GM21529 (cell line): ENCODE measurements around the gene ERCC3.
"Not testable (repeated sequence)": the region's sequence is repeated elsewhere in the genome, so short reads cannot be mapped to it uniquely, and the experiment has no call there.

Experiments
- ATAC-seq: cut with Tn5 transposase; IDR thresholded peaks from one replicate; pipeline ENCODE4 v1.9.1; 2021; ENCODE audit not compliant: unreplicated experiment

Gene ERCC3

GRCh38 chr2:127279781-127280180 is 14.2 kb downstream of the ERCC3 start:
- ATAC-seq = no peak

- no peak for ATAC-seq
These were observed 15.0 kb downstream of the ERCC3 start for GRCh38 chr2:127278959-127279358.

- peak; percentile 85 for ATAC-seq
These were observed 16.9 kb downstream of the ERCC3 start for GRCh38 chr2:127277028-127277427.

- no peak for ATAC-seq
These were observed 18.2 kb downstream of the ERCC3 start for GRCh38 chr2:127275789-127276188.

GRCh38 chr2:127275356-127275755 is 18.6 kb downstream of the ERCC3 start:
- no peak for ATAC-seq

- no peak for ATAC-seq
These were observed 23.3 kb downstream of the ERCC3 start for GRCh38 chr2:127270663-127271062.

GRCh38 chr2:127261804-127262406 is 32.0 kb downstream of the ERCC3 start:
- ATAC-seq = no peak

GRCh38 chr2:127259355-127259754 is 34.6 kb downstream of the ERCC3 start:
- ATAC-seq = no peak

- ATAC-seq = no peak
These were observed 37.1 kb downstream of the ERCC3 start for GRCh38 chr2:127256866-127257265.

GRCh38 chr2:127256381-127256780 is 37.6 kb downstream of the ERCC3 start:
- no peak for ATAC-seq

GRCh38 chr2:127255721-127256120 is 38.2 kb downstream of the ERCC3 start:
- no peak for ATAC-seq

- ATAC-seq = no peak
These were observed 38.8 kb downstream of the ERCC3 start for GRCh38 chr2:127255146-127255545.

- ATAC-seq = no peak
These were observed 39.5 kb downstream of the ERCC3 start for GRCh38 chr2:127254386-127254981.

GRCh38 chr2:127241184-127241583 is 52.8 kb downstream of the ERCC3 start:
- ATAC-seq = not testable (repeated sequence)

GRCh38 chr2:127239395-127239794 is 54.5 kb downstream of the ERCC3 start:
- ATAC-seq = no peak

- not testable (repeated sequence) for ATAC-seq
These were observed 56.2 kb downstream of the ERCC3 start for GRCh38 chr2:127237768-127238167.

GRCh38 chr2:127235082-127235702 is 58.8 kb downstream of the ERCC3 start:
- ATAC-seq = no peak

GRCh38 chr2:127233710-127234109 is 60.2 kb downstream of the ERCC3 start:
- ATAC-seq = no peak

- ATAC-seq = no peak
These were observed 62.6 kb downstream of the ERCC3 start for GRCh38 chr2:127231130-127231865.

GRCh38 chr2:127229555-127229954 is 64.4 kb downstream of the ERCC3 start:
- no peak for ATAC-seq

GRCh38 chr2:127228102-127228501 is 65.8 kb downstream of the ERCC3 start:
- ATAC-seq = no peak

- not testable (repeated sequence) for ATAC-seq
These were observed 66.7 kb downstream of the ERCC3 start for GRCh38 chr2:127227264-127227660.
